HUES48 (cell line): ENCODE results near the gene MRPS27.

Experiments used
- H3K27ac ChIP-seq: one replicate; pipeline ENCODE4 v1.7.0; 2013; ENCODE audit warnings: low read depth, low read length, inconsistent platforms
- H3K27me3 ChIP-seq: 2 replicates; pipeline ENCODE4 v1.6.1; 2013; ENCODE audit warnings: mild to moderate bottlenecking, low read length; ENCODE audit not compliant: control insufficient read depth, insufficient read depth
- H3K36me3 ChIP-seq: 2 replicates; pipeline ENCODE4 v1.6.1; 2013; ENCODE audit warnings: low read length; ENCODE audit not compliant: control insufficient read depth, insufficient read depth
- H3K4me1 ChIP-seq: 2 replicates; pipeline ENCODE4 v1.6.1; 2013; ENCODE audit warnings: mild to moderate bottlenecking, low read length; ENCODE audit not compliant: control insufficient read depth, insufficient read depth
- H3K4me3 ChIP-seq: 2 replicates; pipeline ENCODE4 v1.5.1; 2013; ENCODE audit warnings: mild to moderate bottlenecking, low read depth, low read length
- H3K9ac ChIP-seq: 2 replicates; pipeline ENCODE4 v1.6.1; 2013; ENCODE audit warnings: mild to moderate bottlenecking, low read depth, low read length, moderate library complexity
- H3K9me3 ChIP-seq: 2 replicates; pipeline ENCODE4 v1.6.1; 2013; ENCODE audit warnings: low read length; ENCODE audit not compliant: control insufficient read depth, insufficient read depth

MRPS27 gene

GRCh38 chr5:72213482-72213881 lies 106.6 kb downstream of the MRPS27 start:
- no peak overlapping the region for H3K27ac ChIP-seq
- H3K9ac ChIP-seq: no peak overlapping the region
- peaks cover 18% of the 10 kb centered on the region for H3K36me3 ChIP-seq
- H3K4me1 ChIP-seq: peaks cover 35% of the 10 kb centered on the region
- H3K27me3 ChIP-seq: no peaks in the 10 kb centered on the region
- H3K4me3 ChIP-seq: no peak overlapping the region
- no peaks in the 10 kb centered on the region for H3K9me3 ChIP-seq

- Histone ChIP-seq H3K27ac (no peak overlapping the region), H3K36me3 (peaks cover 17% of the 10 kb centered on the region), H3K4me1 (peaks cover 38% of the 10 kb centered on the region), H3K4me3 (no peak overlapping the region), H3K9me3 (no peaks in the 10 kb centered on the region), H3K9ac (no peak overlapping the region), H3K27me3 (no peaks in the 10 kb centered on the region)
Measured at GRCh38 chr5:72212171-72212570, 107.9 kb downstream of the MRPS27 start.

GRCh38 chr5:72210888-72211678 lies 109.0 kb downstream of the MRPS27 start:
- Histone ChIP-seq H3K36me3 (peaks cover 23% of the 10 kb centered on the region), H3K9ac (no peak overlapping the region), H3K4me3 (no peak overlapping the region), H3K9me3 (no peaks in the 10 kb centered on the region), H3K27ac (peak overlapping the region; percentile 40), H3K27me3 (no peaks in the 10 kb centered on the region), H3K4me1 (peaks cover 37% of the 10 kb centered on the region)

GRCh38 chr5:72209147-72210115 lies 110.6 kb downstream of the MRPS27 start:
- H3K9ac ChIP-seq: no peak overlapping the region
- peaks cover 31% of the 10 kb centered on the region for H3K4me1 ChIP-seq
- H3K4me3 ChIP-seq: no peak overlapping the region
- no peaks in the 10 kb centered on the region for H3K9me3 ChIP-seq
- peaks cover 39% of the 10 kb centered on the region for H3K36me3 ChIP-seq
- no peaks in the 10 kb centered on the region for H3K27me3 ChIP-seq
- peak overlapping the region; percentile 24 for H3K27ac ChIP-seq

- H3K4me1 ChIP-seq: peaks cover 31% of the 10 kb centered on the region
- peaks cover 49% of the 10 kb centered on the region for H3K36me3 ChIP-seq
- no peak overlapping the region for H3K9ac ChIP-seq
- no peak overlapping the region for H3K27ac ChIP-seq
- H3K9me3 ChIP-seq: no peaks in the 10 kb centered on the region
- no peak overlapping the region for H3K4me3 ChIP-seq
- no peaks in the 10 kb centered on the region for H3K27me3 ChIP-seq
Measured at GRCh38 chr5:72208324-72208926, 111.6 kb downstream of the MRPS27 start.

GRCh38 chr5:72206994-72207393 lies 113.0 kb downstream of the MRPS27 start:
- Histone ChIP-seq H3K9ac (no peak overlapping the region), H3K36me3 (peaks cover 63% of the 10 kb centered on the region), H3K4me1 (peaks cover 31% of the 10 kb centered on the region), H3K9me3 (no peaks in the 10 kb centered on the region), H3K4me3 (no peak overlapping the region), H3K27me3 (no peaks in the 10 kb centered on the region), H3K27ac (no peak overlapping the region)

- Histone ChIP-seq H3K9me3 (no peaks in the 10 kb centered on the region), H3K9ac (no peak overlapping the region), H3K36me3 (peaks cover 72% of the 10 kb centered on the region), H3K27me3 (no peaks in the 10 kb centered on the region), H3K4me3 (no peak overlapping the region), H3K4me1 (peaks cover 28% of the 10 kb centered on the region), H3K27ac (no peak overlapping the region)
Measured at GRCh38 chr5:72206160-72206559, 113.9 kb downstream of the MRPS27 start.

- Histone ChIP-seq H3K9ac (no peak overlapping the region), H3K27ac (no peak overlapping the region), H3K36me3 (peaks cover 77% of the 10 kb centered on the region), H3K9me3 (no peaks in the 10 kb centered on the region), H3K4me3 (no peak overlapping the region), H3K4me1 (peaks cover 21% of the 10 kb centered on the region), H3K27me3 (no peaks in the 10 kb centered on the region)
Measured at GRCh38 chr5:72205431-72206009, 114.5 kb downstream of the MRPS27 start.

- Histone ChIP-seq H3K27me3 (no peaks in the 10 kb centered on the region), H3K9ac (no peak overlapping the region), H3K4me1 (peaks cover 16% of the 10 kb centered on the region), H3K9me3 (no peaks in the 10 kb centered on the region), H3K4me3 (no peak overlapping the region), H3K36me3 (peaks cover 83% of the 10 kb centered on the region), H3K27ac (no peak overlapping the region)
Measured at GRCh38 chr5:72204946-72205345, 115.1 kb downstream of the MRPS27 start.

GRCh38 chr5:72203251-72203845 lies 116.7 kb downstream of the MRPS27 start:
- Histone ChIP-seq H3K27me3 (no peaks in the 10 kb centered on the region), H3K9me3 (no peaks in the 10 kb centered on the region), H3K27ac (no peak overlapping the region), H3K36me3 (peaks cover 98% of the 10 kb centered on the region), H3K4me3 (no peak overlapping the region), H3K9ac (no peak overlapping the region), H3K4me1 (0 out of 2 replicates have a peak, but pooled peaks cover 2% of the 10 kb centered on the region)
